GM12801 (cell line): ENCODE data around the gene HPS3.

Experiments
- CTCF ChIP-seq: IDR thresholded peaks from one replicate; pipeline ENCODE4 v1.5.1; 2011; ENCODE audit warnings: control low read depth; ENCODE audit not compliant: insufficient read length; ENCODE audit errors: extremely low read depth

The HPS3 gene

GRCh38 chr3:149215515-149215914, 86.1 kb downstream of the HPS3 start:
- no peak for TF ChIP-seq CTCF

GRCh38 chr3:149216193-149216869, 86.9 kb downstream of the HPS3 start:
- no peak for TF ChIP-seq CTCF

- no peak for TF ChIP-seq CTCF
Measured at GRCh38 chr3:149217347-149217746, 87.9 kb downstream of the HPS3 start.

- no peak for TF ChIP-seq CTCF
Measured at GRCh38 chr3:149221783-149222517, 92.5 kb downstream of the HPS3 start, which contains the start of gene CP. TSS of gene CP (minus strand) at chr3:149221829. CDS start at chr3:149221792, 37 bp downstream.
